HFF-Myc (cell line): ENCODE data around the gene BEST1.

Source experiments
- DNase-seq: peaks from one replicate; pipeline ENCODE4 v3.0.0-alpha.2; 2011; ENCODE audit warnings: low read depth; ENCODE audit errors: extremely low read depth
- H3K4me3 ChIP-seq: replicated peaks from 2 replicates; pipeline ENCODE4 v1.5.1; 2011; ENCODE audit warnings: low read depth, mild to moderate bottlenecking, control low read depth, low read length
- TF ChIP-seq, protein P1 (sequence below): IDR thresholded peaks from 2 replicates; pipeline ENCODE4 v1.5.1; 2012; ENCODE audit warnings: mild to moderate bottlenecking, low read depth, low read length, control low read depth; ENCODE audit errors: missing control alignments

The BEST1 gene

DNA sequence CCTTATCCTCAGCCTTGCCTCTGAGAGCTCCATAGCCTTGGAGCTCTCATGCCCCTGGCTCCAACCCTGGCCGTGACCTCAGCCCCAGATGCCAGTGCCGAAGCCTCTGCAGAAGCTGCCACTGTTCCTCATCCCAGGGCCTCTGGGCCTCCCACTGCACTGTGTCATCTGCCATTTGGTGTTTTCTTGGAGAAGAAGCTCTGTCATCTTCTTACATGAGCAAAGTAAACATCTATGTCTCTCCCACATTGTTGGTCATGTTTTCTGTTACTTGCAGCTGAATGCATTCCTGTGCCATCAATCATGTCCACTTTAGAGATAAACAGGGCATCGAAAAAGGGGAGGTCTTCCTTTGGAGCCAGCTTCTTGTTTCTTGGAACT, 62.3 kb downstream of the BEST1 start:
- no peak overlapping the region for H3K4me3 ChIP-seq
- DNase-seq, result no peak
- TF ChIP-seq, protein P1, sequence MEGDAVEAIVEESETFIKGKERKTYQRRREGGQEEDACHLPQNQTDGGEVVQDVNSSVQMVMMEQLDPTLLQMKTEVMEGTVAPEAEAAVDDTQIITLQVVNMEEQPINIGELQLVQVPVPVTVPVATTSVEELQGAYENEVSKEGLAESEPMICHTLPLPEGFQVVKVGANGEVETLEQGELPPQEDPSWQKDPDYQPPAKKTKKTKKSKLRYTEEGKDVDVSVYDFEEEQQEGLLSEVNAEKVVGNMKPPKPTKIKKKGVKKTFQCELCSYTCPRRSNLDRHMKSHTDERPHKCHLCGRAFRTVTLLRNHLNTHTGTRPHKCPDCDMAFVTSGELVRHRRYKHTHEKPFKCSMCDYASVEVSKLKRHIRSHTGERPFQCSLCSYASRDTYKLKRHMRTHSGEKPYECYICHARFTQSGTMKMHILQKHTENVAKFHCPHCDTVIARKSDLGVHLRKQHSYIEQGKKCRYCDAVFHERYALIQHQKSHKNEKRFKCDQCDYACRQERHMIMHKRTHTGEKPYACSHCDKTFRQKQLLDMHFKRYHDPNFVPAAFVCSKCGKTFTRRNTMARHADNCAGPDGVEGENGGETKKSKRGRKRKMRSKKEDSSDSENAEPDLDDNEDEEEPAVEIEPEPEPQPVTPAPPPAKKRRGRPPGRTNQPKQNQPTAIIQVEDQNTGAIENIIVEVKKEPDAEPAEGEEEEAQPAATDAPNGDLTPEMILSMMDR, result no peak

DNA sequence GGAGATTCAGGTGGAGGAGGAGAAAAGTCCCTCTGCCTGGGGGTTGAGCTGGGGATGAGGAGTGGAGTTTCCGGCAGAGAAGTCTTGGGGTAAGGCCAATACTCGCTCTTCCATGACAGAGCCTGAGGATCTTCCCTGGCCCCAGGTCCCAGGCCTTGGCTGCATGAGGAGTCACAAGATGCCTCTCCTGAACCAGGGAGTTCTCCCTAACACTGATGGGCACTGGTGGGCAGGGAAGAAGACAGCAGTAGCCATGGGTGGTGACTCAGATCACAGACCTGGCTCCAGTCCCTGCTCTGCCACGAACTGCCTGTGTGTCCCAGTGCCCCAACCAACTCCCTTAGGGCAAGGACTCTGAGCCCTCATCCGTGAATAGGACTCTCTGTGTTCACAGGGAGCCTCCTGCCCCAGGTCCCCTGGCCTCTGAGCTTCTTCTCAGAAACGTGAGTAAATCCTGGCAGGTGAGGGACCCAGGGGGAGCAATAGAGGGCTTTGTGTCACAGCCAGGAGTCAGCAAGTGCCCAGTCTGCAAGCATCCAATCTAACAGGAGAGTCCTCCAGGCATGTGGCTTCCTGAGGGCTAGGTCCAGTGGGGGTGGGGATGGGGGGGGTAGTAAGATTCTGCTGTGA, 62.8 kb downstream of the BEST1 start:
- TF ChIP-seq, protein P1, result no peak
- no peak for DNase-seq
- H3K4me3 ChIP-seq, result no peak overlapping the region
